Measurements from ENCODE around the gene DNAAF3. TPM values are rescaled to one million over a fixed set of nuclear protein-coding genes. Genes with fewer than 3 reads are reported as not detected.

The DNAAF3 gene
- total RNA-seq, 4 donors from 2014 or later: 0.65 to 0.69 TPM; not detected in 2

- TF ChIP-seq CTCF (IDR thresholded peaks at IDR 0.05): no peak
- DNase-seq (ENCODE audit: low spot score): no peak
Measured at GRCh38 chr19:55199620-55200204, 33.3 kb upstream of the DNAAF3 start.

DNA sequence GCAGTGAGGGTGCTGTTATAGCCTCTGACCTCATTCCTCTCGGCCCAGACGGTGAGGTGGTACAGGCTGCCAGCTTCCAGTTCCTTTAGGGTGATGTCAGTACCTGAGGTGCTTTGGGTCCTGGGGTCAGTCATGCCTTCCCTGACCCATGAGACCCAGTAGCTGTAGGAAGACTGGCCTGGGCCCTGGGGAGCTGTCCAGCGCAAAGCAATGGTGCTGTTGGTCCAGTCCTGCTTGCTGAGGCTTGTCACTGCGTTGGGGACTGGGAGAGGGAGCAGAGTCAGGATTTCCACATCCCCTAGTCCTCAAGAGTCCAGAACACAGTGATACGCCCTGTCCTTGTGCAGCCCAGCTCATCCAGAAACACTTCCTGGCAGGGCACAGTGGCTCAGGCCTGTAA lies 32.2 kb upstream of the DNAAF3 start:
- no peak for TF ChIP-seq CTCF (IDR thresholded peaks at IDR 0.05)
- ATAC-seq (ENCODE audit: low FRiP score) (no peak), DNase-seq (ENCODE audit: low spot score) (no peak)

More at GRCh38 chr19:55199620-55200204, 33.3 kb upstream of the DNAAF3 start:
- no peak for ATAC-seq (ENCODE audit: low FRiP score)

DNA sequence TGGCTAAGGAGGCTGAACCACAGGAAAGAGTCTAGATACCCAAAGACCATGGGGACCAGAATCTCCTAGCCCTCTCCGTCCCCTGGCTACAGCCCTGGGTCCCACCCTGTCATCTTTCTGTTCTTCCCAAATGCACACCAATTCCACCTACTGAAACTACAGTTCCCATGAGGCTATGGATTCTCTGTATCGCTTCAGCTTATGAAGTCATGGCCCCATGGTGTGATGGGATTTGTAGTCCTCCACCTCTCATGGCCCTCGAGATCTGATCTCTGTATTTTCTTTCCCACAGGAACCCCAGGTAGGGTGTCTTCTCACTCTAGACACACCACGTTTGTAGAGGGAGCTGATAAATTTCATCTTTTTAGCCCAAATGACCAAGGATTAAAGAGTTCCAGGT lies 31.1 kb upstream of the DNAAF3 start:
- TF ChIP-seq CTCF (IDR thresholded peaks at IDR 0.05): no peak

GRCh38 chr19:55196803-55197202 lies 30.4 kb upstream of the DNAAF3 start:
- no peak for ATAC-seq (ENCODE audit: low FRiP score)
- no peak for TF ChIP-seq CTCF (IDR thresholded peaks at IDR 0.05)
- DNase-seq (ENCODE audit: low spot score): no peak

More for the DNA sequence above, 31.1 kb upstream of the DNAAF3 start:
- ATAC-seq (ENCODE audit: low FRiP score): no peak
- no peak for DNase-seq (ENCODE audit: low spot score)

GRCh38 chr19:55193481-55193880 lies 27.1 kb upstream of the DNAAF3 start:
- no peak for TF ChIP-seq CTCF (IDR thresholded peaks at IDR 0.05)
- no peak for DNase-seq (ENCODE audit: low spot score)
- no peak for ATAC-seq (ENCODE audit: low FRiP score)

- no peak for ATAC-seq (ENCODE audit: low FRiP score)
- DNase-seq (ENCODE audit: low spot score): no peak
- no peak for TF ChIP-seq CTCF (IDR thresholded peaks at IDR 0.05)
Measured at GRCh38 chr19:55189403-55189835, 23.0 kb upstream of the DNAAF3 start.

DNA sequence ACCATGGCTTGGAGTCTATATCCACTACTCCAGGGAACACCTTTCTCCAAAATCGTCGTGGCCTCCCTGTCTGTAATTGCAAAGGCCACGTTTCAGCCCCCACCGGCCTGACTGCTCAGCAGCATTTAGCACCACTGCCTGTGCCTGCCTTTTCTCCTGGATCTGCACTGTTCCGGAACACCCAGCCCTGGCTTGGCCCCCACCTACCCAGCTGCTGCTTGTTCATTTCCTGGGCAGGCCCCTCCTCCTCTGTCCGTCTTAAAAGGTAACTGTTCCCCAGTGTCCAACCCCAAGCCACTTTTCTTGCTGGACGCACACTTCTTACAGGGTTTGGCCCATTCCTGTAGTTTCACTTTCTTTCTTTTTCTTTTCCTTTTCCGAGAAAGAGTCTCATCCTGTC lies 22.2 kb upstream of the DNAAF3 start:
- no peak for TF ChIP-seq CTCF (IDR thresholded peaks at IDR 0.05)
- no peak for DNase-seq (ENCODE audit: low spot score)
- ATAC-seq (ENCODE audit: low FRiP score): no peak

Data from omental fat pad (tissue), 4 donors.